Activated CD8-positive, alpha-beta T cell treated with anti-CD3 and anti-CD28 coated beads, Interleukin-2, amount 10 ng/mL, durations not matched to agents 7 days and 5 days (primary cell): ENCODE measurements around the gene SLC36A3. TPM values are rescaled to one million over a fixed set of nuclear protein-coding genes. Genes with fewer than 3 reads are reported as not detected.

ENCODE experiments used
- ATAC-seq: fragments of 150-1000 bp; cut with Tn5 transposase; one replicate; pipeline ENCODE4 v1.10.0; 2021; ENCODE audit warnings: moderate library complexity
- CTCF ChIA-PET: fragments of 350-600 bp; sonication (Branson Sonifier 250); formaldehyde crosslinking; loops from one replicate; lab custom pipeline; 2021; ENCODE audit warnings: antibody characterized with exemption; lab: Charles Lee
- POLR2A ChIA-PET: fragments of 350-600 bp; sonication (Branson Sonifier 250); formaldehyde crosslinking; loops from one replicate; lab custom pipeline; 2021; ENCODE audit warnings: antibody characterized with exemption; lab: Charles Lee
- DNase-seq: peaks from one replicate; pipeline ENCODE4 v3.0.0-alpha.2; 2020
- H3K27ac Mint-ChIP-seq: one replicate; pipeline ENCODE4 v1.8.0; 2021; ENCODE audit warnings: mild to moderate bottlenecking, mixed read lengths
- H3K27me3 Mint-ChIP-seq: one replicate; pipeline ENCODE4 v1.8.0; 2021; ENCODE audit warnings: low read depth, mixed read lengths
- H3K36me3 Mint-ChIP-seq: one replicate; pipeline ENCODE4 v1.8.0; 2021; ENCODE audit warnings: low read depth, mixed read lengths
- H3K4me1 Mint-ChIP-seq: one replicate; pipeline ENCODE4 v1.8.0; 2021; ENCODE audit warnings: low read depth, mixed read lengths
- H3K4me3 Mint-ChIP-seq: one replicate; pipeline ENCODE4 v1.8.0; 2021; ENCODE audit warnings: mild to moderate bottlenecking, mixed read lengths
- H3K9me3 Mint-ChIP-seq: one replicate; pipeline ENCODE4 v1.8.0; 2022; ENCODE audit warnings: mixed read lengths; ENCODE audit not compliant: insufficient read depth
- total RNA-seq, 2 experiments: library from RNA; stranded (reverse); gene quantifications; one replicate each; pipeline ENCODE4 v1.2.3, GENCODE V29; 2021

SLC36A3 gene
- total RNA-seq, 2 experiments from 2014 or later: not detected

- Mint-ChIP-seq H3K9me3 (no peaks in the 10 kb centered on the region), H3K27me3 (peaks cover 18% of the 10 kb centered on the region), H3K4me3 (no peak overlapping the region), H3K4me1 (no peaks in the 10 kb centered on the region), H3K27ac (no peak overlapping the region), H3K36me3 (no peaks in the 10 kb centered on the region)
- ChIA-PET POLR2A (no interaction called here), CTCF (interaction anchor here (1.9 kb wide), 1 partner anchor 19 kb away, joined by 4 read pairs; no protein-coding TSS in a partner anchor)
- DNase-seq: no peak
- ATAC-seq: no peak
Observed at GRCh38 chr5:151296974-151297373, 6.6 kb downstream of the SLC36A3 start.

DNA sequence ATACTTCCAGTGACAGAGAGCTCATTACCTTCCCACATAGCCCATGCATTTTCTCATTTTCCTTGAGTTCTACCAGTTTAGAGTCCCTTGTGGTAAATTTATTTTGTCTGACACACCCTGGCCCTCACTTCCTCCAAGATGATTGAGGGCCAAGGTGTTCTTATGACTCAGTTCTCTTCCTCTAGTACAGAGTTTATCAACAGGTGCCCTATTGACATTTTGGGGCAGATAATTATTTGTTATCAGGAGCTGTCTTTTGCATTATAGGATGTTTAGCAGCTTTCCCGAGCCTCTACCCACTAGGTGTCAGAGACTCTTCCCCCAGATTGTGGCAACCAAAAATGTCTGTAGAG, 7.1 kb downstream of the SLC36A3 start:
- DNase-seq (no peak), ATAC-seq (no peak)
- no peaks in the 10 kb centered on the region for H3K4me1 Mint-ChIP-seq
- peaks cover 1% of the 10 kb centered on the region for H3K9me3 Mint-ChIP-seq
- CTCF ChIA-PET: interaction anchor here (1.9 kb wide), 1 partner anchor 20 kb away, joined by 4 read pairs; no protein-coding TSS in a partner anchor
- H3K27me3 Mint-ChIP-seq: peaks cover 18% of the 10 kb centered on the region
- POLR2A ChIA-PET: no interaction called here
- H3K27ac Mint-ChIP-seq: no peak overlapping the region
- no peak overlapping the region for H3K4me3 Mint-ChIP-seq
- no peaks in the 10 kb centered on the region for H3K36me3 Mint-ChIP-seq

GRCh38 chr5:151295791-151296477, 7.6 kb downstream of the SLC36A3 start:
- H3K4me1 Mint-ChIP-seq: no peaks in the 10 kb centered on the region
- peaks cover 5% of the 10 kb centered on the region for H3K9me3 Mint-ChIP-seq
- peaks cover 15% of the 10 kb centered on the region for H3K27me3 Mint-ChIP-seq
- no peak overlapping the region for H3K27ac Mint-ChIP-seq
- no peak for DNase-seq
- ChIA-PET POLR2A (no interaction called here), CTCF (interaction anchor here (1.9 kb wide), 1 partner anchor 20 kb away, joined by 4 read pairs; no protein-coding TSS in a partner anchor)
- no peak for ATAC-seq
- H3K4me3 Mint-ChIP-seq: no peak overlapping the region
- no peaks in the 10 kb centered on the region for H3K36me3 Mint-ChIP-seq

DNA sequence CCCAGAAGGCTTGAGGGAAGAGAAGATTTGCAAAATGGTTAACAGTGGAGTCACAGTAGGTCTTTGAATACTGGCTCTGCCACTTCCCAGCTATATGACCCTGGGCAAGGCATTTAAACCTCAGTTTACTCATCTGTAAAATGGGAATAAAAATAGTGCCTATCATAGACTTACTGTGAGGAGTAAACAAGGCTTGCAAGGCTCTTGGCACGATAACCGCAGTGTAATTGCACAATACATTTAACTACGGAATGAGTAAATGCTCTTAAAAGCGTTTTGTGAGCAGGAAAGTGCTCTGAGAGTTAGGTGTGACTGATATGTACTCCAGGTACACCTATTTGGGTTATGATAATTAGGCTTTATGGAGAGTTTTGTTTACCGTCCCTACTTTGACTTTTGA, 8.4 kb downstream of the SLC36A3 start:
- H3K27me3 Mint-ChIP-seq: peaks cover 13% of the 10 kb centered on the region
- no peaks in the 10 kb centered on the region for H3K36me3 Mint-ChIP-seq
- ATAC-seq: no peak
- H3K4me3 Mint-ChIP-seq: no peak overlapping the region
- CTCF ChIA-PET: no interaction called here
- peaks cover 5% of the 10 kb centered on the region for H3K9me3 Mint-ChIP-seq
- DNase-seq: no peak
- no peaks in the 10 kb centered on the region for H3K4me1 Mint-ChIP-seq
- no peak overlapping the region for H3K27ac Mint-ChIP-seq
- POLR2A ChIA-PET: no interaction called here

GRCh38 chr5:151293624-151294023, 9.9 kb downstream of the SLC36A3 start:
- DNase-seq (no peak), ATAC-seq (no peak)
- H3K9me3 Mint-ChIP-seq: peaks cover 5% of the 10 kb centered on the region
- no peaks in the 10 kb centered on the region for H3K4me1 Mint-ChIP-seq
- H3K27ac Mint-ChIP-seq: no peak overlapping the region
- ChIA-PET POLR2A (interaction anchor here (0.6 kb wide), 1 partner anchor 41 kb away, joined by 3 read pairs; no protein-coding TSS in a partner anchor), CTCF (interaction anchor here (0.9 kb wide), 1 partner anchor 22 kb away, joined by 3 read pairs; no protein-coding TSS in a partner anchor)
- H3K27me3 Mint-ChIP-seq: peaks cover 9% of the 10 kb centered on the region
- H3K36me3 Mint-ChIP-seq: no peaks in the 10 kb centered on the region
- no peak overlapping the region for H3K4me3 Mint-ChIP-seq

DNA sequence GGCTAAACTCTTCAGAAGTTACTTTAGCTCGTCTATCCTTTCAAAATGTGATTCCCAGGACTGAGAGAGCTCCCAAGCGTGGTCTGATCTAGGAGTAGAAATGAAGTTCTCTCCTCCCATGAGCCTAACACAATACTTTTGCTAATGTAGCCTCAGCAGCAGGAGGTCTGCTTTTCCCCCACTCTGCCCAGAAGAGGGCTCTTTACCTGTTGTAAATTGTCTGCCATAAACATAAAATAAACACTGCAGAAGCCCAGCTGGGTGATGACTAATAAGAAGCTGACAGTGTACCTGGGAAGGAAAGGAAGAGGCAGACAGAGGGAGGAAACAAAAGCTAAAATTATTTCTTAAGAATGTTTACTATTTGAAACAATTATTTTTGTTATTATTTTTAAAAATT, 15.4 kb downstream of the SLC36A3 start:
- Mint-ChIP-seq H3K36me3 (no peaks in the 10 kb centered on the region), H3K4me1 (no peaks in the 10 kb centered on the region), H3K27ac (no peak overlapping the region), H3K27me3 (no peaks in the 10 kb centered on the region), H3K9me3 (peaks cover 5% of the 10 kb centered on the region), H3K4me3 (no peak overlapping the region)
- ChIA-PET CTCF (no interaction called here), POLR2A (interaction anchor here (0.6 kb wide), 1 partner anchor 615 kb away, joined by 3 read pairs; no protein-coding TSS in a partner anchor)
- DNase-seq (no peak), ATAC-seq (no peak)

- Mint-ChIP-seq H3K4me1 (no peaks in the 10 kb centered on the region), H3K36me3 (no peaks in the 10 kb centered on the region), H3K27ac (no peak overlapping the region), H3K9me3 (peaks cover 2% of the 10 kb centered on the region), H3K27me3 (no peaks in the 10 kb centered on the region), H3K4me3 (no peak overlapping the region)
- ChIA-PET POLR2A (no interaction called here), CTCF (no interaction called here)
- ATAC-seq: no peak
- DNase-seq: no peak
Observed at GRCh38 chr5:151286246-151286645, 17.3 kb downstream of the SLC36A3 start.

DNA sequence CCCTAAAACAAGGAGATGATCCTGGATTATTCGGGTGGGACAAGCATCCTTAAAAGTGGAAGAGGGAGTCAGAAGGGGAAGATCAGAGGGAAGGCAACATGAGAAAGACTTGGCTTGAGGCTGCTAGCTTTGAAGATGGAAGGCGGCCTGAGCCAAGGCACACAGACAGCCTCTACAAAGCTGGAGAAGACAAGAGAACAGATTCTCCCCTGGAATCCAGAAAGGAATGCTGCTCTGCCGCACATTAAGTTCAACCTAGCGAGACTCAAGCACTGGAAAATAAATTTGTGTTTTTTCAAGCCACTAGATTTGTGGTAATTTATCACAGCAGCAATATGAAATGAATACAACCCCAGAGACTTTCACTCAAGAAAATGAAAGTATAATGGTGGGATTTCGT, 17.9 kb downstream of the SLC36A3 start:
- ChIA-PET POLR2A (no interaction called here), CTCF (interaction anchor here (0.8 kb wide), 1 partner anchor 30 kb away, joined by 3 read pairs; no protein-coding TSS in a partner anchor)
- Mint-ChIP-seq H3K9me3 (no peaks in the 10 kb centered on the region), H3K36me3 (no peaks in the 10 kb centered on the region), H3K4me1 (no peaks in the 10 kb centered on the region), H3K4me3 (no peak overlapping the region), H3K27me3 (no peaks in the 10 kb centered on the region), H3K27ac (no peak overlapping the region)
- ATAC-seq (no peak), DNase-seq (no peak)

DNA sequence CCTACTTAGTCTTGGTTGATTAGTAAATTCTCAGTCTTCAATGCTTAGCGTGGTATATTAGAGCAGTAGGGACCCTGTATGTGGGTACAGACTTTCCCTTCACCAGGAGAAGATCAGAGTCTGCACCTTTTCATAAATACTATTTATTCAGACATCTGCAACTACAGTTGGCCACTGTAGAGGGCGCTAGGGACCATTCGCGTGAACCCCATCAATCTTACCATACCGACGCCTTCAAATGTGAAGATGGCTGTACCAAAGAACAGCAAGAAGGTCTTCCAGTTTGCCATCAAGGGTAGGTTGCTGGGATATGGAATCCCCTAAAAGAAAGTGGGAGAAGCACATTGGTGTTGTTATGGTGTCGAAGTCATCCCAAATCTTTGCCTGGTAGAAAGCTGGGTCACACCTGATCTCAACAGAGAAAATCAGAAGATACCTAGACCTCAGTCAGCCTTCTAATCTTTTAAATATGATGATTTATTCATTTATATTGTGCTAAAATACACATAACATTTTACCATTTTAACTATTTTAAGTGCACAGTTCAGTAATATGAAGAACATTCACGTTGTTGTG, 19.1 kb downstream of the SLC36A3 start:
- Mint-ChIP-seq H3K36me3 (no peaks in the 10 kb centered on the region), H3K27ac (no peak overlapping the region), H3K4me3 (no peak overlapping the region), H3K27me3 (no peaks in the 10 kb centered on the region), H3K4me1 (no peaks in the 10 kb centered on the region), H3K9me3 (no peaks in the 10 kb centered on the region)
- DNase-seq (no peak), ATAC-seq (no peak)
- ChIA-PET CTCF (interaction anchor here (0.6 to 1.1 kb wide), 3 partner anchors 8 to 14 kb away, joined by 3 to 4 read pairs (median 3); no protein-coding TSS in a partner anchor), POLR2A (no interaction called here)

- Mint-ChIP-seq H3K4me3 (no peak overlapping the region), H3K27me3 (no peaks in the 10 kb centered on the region), H3K27ac (no peak overlapping the region), H3K9me3 (no peaks in the 10 kb centered on the region), H3K36me3 (no peaks in the 10 kb centered on the region), H3K4me1 (no peaks in the 10 kb centered on the region)
- ATAC-seq (no peak), DNase-seq (no peak)
- POLR2A ChIA-PET: no interaction called here
- CTCF ChIA-PET: interaction anchor here (1.4 kb wide), 2 partner anchors 9 to 33 kb away, joined by 4 read pairs; no protein-coding TSS in a partner anchor
Observed at GRCh38 chr5:151283120-151283825, 20.3 kb downstream of the SLC36A3 start.

DNA sequence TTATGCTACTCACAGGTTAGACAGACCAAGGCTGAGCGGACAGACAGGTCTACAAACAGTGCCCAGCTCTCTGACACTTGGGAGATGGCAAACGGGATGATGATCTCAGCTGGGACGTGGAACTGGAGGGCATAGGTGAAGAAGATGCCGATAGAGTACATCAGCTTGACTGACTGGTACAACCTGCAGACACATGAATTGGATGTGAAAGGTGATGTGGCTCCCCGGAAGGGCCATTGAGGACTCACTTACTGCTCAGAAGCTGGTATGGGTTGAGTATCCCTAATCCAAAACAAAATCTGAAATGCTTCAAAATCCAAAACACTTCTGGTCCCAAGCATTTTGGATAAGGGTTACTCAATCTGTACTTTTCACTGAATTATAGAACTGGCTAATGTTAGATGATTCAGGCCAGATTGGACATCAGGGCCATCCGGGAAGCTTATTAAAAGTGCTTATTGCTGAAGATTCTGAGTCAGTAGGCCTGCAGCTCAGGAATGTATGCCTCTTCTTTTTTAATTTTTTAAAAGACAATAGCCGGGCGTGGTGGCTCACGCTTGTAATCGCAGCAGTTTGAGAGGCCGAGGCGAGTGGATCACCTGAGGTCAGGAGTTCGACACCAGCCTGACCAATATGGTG, 22.4 kb downstream of the SLC36A3 start:
- H3K36me3 Mint-ChIP-seq: no peaks in the 10 kb centered on the region
- no peak overlapping the region for H3K27ac Mint-ChIP-seq
- ATAC-seq (no peak), DNase-seq (no peak)
- ChIA-PET POLR2A (no interaction called here), CTCF (interaction anchor here (1.3 kb wide), 1 partner anchor 35 kb away, joined by 6 read pairs; no protein-coding TSS in a partner anchor)
- H3K27me3 Mint-ChIP-seq: peaks cover under 1% of the 10 kb centered on the region
- H3K9me3 Mint-ChIP-seq: no peaks in the 10 kb centered on the region
- H3K4me3 Mint-ChIP-seq: no peak overlapping the region
- no peaks in the 10 kb centered on the region for H3K4me1 Mint-ChIP-seq
